Fibroblast of skin of back (primary cell): ENCODE results near the gene RCC2.
"Not testable (repeated sequence)": the region's sequence is repeated elsewhere in the genome, so short reads cannot be mapped to it uniquely, and the experiment has no call there.

Source experiments
- DNase-seq: peaks from one replicate; pipeline ENCODE4 v3.0.0-alpha.2; 2013

RCC2 gene

DNA sequence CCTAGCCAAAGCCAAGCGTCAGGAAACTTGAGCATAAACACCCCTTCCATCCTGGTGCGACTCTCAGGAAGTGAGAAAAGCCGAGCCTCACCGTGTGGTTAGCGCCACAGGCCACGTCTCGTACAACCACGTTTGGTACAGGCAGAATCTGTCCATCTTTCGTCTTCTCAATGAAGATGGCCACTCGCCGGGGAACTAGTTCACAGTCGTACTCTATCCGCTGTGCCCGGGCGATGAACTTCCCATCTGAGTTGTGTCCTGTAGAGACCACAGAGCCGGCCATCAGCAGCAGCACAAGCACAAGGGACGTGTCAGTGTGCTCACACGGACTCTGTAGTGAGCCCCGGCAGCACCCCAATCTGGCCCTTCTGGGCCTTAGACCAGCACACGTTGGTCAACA lies 23.1 kb downstream of the RCC2 start:
- no peak for DNase-seq

DNA sequence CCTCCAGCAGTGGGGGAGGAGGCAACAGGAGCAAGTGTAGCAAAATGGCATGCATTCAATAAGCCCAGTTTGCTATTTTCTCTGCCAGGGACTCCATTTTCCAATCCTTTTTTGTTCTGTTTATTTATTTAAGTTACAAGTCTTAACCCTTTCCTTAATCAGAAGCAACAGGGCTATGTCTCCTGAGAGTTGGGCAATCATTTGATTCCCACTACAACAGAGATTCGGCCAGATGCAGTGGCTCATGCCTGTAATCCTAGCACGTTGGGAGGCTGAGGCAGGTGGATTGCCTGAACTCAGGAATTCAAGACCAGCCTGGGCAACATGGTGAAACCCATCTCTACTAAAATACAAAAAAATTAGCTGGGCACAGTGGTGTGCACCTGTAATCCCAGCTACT lies 25.5 kb downstream of the RCC2 start:
- no peak for DNase-seq

DNA sequence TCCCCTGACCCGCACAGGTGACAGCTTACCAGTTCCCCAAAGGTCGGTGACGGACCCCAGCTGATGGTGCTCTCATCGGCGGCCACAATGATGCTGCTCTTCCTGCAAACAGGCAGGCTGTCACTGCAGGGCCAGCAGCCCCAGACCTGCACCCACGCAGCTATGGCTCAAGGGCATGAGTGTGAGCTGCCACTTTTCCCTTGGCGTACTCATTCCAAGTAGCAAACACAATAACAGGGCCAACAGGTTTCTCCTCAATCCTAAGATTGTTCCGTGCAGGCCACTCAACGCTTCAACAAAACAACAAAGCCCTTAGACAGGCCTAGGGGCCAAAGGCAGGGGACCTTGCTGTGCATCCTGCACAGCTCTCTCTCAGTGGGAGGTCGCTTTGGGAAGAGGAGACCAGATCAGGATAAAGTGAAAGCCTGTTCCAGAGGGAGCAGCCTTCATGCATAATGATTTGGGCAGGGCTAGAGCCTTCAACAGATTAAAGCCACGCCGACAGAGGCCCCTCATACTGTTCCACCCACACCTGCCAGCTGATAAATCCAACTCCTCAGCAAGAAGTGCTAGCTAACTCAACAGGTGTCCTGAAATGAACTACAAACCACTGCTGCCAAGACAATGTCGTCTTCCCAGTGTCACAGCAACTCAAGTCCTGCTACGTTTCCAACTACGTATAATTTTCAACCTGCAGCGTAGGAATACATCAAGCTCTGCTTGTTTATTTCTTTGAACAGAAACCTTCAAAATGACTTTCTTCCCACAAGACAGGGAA lies 27.2 kb downstream of the RCC2 start:
- DNase-seq = no peak

DNA sequence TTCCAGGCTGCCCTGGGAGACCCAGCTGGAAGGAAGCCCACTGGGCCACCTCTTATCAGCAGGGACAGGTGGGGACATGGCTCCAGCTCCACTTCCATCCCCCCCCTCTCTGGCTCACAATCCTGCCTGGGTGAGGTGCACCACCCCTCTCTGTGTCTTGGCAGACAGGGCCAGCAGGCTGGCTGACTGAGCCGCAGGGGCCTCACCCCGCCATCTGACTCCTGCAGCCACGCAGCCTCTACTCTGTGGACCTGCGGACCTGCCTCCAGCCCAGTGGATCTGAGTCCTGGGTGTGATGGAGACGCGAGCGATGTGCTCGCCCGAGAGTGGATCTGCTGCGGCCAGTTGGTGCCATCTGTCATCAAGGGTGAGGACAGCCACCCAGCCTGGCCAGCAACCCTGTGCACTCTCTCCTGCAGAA lies 30.1 kb downstream of the RCC2 start:
- no peak for DNase-seq

DNA sequence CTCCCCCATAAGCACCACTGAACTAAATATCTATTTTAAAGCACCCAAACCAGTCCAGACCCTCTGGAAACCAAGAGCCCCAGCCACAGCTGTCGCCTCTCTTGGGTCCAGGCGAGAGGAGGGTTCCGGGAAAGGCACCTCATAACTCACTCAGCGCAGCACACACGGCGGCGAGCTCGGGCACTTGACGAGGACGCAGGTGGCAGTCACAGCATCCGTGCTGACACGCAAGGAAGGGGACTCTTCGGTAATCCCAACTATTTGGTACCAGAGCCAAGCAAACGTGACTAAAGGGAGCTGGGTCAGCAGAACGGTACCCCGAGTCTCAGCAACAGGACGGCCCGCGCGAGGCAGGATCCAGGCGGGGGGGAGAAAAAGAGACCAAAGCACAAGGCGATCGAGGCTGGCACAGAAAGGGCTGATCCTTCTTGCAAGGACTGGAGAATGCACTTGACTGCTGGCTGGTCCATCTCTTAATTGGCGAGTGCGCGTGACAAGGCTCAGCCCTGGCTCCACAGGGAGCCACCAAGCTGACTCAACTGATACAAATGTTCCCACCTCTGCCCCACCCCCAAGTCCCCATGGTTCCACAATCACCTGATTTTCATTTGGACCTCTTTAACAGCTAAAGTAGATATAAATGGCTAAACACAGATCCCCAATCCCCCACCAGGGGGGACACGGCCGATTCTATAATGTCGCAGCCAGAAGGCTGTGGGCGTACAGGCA lies 31.5 kb downstream of the RCC2 start:
- DNase-seq = peak; percentile 9

DNA sequence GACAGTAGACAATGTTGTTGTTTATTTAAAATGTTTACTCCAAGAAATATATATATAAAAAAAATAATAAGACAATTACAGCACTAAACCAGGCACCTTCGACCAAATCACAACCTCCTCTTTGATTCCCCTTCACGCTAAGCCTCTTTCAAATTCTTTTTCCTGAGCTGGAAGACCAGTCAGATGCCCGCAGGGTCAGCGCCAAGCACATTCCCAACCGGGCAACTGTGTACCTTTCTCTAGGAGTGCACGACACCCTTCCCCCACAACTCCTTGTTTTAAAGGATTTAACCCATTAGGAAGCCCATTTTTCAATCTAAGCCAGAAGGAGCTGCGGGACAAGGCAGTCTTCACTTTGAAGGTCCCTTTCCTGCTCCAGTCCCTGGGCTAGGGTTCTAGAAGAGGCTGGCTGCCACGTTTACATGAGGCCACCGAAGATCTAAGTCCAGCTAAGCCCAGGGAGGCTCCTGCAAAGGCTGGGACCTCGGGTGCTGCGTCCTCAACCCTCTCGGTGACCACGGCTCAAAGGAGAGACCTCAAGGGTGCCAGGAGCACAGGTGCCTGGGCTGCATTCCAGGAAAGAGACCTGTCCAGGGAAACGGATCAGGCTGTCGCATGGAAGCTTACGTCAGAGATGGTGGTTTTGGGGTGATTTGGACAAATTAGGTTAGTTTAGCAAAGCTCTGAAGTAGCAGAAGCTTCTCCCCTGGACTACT lies 32.6 kb downstream of the RCC2 start:
- DNase-seq = not testable (repeated sequence)

DNA sequence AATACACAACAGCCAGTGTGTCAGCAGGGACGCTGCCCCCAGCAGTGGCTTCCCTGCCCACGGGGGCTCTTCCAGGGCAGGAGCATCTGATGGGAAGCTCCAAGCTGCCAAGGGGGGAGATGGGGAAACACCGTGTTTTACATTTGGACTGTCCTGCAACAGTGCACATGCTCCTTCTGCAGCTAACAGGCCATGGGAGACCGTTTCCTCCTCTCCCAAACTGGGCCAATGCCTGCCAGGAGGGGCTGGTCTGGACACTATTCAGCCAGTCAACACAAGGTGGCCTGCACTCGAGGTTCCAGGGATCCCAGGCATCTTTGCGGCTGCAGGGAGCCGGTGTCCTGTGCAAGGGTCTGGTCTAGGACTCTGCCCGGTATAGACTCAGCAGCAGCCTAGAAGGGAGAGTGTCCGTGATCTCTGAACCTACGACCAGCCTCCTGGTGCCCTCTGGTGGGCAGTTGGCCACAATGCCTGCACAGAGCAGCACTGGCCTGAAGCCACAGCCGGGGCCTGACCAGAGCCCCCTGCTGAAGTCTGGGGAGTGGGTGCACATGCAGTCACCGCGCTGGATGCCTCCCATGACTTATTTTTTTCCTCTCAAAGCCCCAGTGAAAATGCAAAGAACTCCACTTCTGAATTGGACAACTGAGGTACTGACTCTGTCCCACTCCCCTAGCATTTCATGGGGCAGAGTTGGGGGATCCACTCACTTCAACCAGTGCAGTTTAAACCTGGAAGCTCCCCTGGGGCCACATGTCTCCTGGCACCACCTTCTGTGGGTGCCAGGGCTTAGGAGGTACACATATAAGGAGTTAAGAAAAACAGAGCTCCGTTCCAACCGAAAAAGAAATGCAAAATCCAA lies 33.3 kb downstream of the RCC2 start:
- peak; percentile 55 for DNase-seq

DNA sequence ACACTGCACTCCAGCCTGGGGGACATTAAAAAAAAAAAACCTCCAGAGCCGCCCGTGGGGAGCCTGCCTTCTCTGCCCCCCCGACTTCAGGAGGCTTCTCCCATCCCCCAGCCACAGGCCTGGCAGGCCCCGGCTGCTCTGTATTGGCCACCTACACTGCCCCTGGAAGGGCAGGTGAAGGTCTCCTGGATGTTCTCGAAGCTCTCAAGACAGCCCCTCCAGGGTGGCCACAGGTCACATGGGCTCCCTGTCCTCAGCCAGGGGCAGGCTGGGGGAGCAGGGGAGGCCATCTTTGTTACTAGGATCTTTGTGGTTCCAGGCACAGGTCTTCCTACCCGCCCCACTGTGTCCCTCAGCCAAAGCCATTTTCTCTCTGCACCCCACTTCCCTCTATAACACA lies 34.7 kb downstream of the RCC2 start:
- no peak for DNase-seq

DNA sequence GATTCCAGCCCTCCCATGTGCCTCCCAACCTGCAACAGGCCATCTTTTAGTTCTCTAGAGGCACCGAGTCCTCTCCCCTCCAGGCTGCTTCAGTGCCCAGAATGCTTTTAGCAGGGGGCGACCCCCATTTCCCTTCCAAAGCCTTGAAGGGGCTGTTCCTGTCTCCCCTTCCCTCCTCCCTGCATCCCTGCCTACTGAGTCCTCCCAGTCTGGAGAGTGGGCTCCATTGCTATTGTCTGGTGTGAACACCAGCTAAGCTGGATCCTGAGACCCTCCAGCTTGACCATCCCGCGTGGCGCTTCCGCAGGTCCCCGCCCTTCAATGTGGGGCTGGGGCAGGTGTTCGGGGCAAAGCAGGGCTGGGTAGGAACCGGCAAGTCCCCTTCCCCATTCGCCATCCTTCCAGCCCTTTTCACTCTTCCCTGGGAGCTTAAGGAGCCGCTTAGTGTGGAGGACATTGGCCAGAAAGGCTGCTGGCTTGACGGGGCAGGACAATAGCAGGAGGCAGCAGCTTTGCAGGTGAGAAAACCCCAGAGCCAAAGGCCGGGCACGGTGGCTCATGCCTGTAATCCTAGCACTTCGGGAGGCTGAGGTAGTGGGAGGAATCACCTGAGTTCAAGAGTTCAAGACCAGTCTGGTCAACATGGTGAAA lies 35.3 kb downstream of the RCC2 start:
- no peak for DNase-seq

DNA sequence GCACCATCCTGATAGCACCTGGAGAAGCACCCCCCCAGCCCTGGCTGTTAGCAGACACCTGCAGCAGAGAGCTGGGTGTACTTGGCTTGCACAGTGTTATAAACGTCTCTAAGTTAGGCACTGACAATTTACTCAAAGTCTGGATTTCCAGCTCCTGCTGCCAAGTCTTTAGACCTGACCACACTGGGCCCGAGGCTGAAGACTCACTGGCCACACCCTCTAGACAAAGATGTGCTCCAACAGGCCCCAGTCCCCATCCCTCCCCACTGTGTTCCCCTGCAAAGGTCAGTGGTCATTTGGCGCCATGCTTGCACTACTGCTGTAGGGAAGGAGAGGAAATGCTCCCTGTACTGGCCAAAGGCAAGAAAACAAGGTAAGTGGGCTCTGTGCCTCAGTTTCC lies 36.4 kb downstream of the RCC2 start:
- no peak for DNase-seq

DNA sequence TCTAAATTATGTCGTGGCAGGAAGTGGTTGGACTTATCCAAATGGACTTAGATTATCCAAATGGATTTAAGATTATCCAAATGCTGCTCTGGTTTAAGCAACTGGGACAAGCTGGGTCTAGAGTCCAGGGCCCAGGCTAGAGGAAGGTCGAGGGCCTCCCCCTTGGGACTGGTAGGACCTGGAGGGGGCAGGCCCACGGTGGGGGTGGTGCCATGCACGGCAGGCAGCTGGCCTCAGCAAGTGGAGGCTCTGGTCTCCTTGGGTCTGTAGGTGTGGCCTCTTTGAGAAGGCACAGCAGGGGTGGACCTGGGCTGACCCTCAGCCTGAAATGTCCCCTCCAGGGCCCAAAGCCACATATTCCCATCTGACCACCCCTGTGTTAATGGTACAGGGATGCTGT lies 37.6 kb downstream of the RCC2 start:
- no peak for DNase-seq

DNA sequence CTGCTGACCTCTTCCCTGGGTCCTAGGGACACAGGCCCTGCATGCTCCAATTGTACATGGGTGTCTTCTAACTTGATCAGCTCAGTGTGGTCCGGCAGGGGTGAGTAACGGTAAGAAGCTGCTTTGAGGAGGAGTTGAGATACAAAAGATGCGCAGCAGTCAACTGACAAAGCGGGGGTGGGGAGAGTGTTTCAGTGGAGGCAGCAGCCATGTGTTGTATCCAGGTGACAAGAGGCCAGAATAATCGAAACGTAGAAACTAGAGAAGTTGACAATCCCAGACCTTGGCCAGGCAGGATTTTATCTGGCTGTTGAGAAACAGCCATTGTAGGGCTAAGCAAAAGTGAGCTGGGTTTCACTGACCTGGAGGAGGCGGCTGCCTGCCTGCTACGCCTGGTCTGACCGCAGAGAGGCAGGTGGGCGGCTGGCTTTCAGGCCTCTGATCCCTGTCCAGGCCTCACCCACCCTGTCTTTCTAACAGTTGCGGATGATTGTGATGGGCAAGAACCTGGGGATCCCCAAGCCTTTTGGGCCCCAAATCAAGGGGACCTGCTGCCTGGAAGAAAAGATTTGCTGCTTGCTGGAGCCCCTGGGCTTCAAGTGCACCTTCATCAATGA lies 38.6 kb downstream of the RCC2 start:
- DNase-seq = no peak

DNA sequence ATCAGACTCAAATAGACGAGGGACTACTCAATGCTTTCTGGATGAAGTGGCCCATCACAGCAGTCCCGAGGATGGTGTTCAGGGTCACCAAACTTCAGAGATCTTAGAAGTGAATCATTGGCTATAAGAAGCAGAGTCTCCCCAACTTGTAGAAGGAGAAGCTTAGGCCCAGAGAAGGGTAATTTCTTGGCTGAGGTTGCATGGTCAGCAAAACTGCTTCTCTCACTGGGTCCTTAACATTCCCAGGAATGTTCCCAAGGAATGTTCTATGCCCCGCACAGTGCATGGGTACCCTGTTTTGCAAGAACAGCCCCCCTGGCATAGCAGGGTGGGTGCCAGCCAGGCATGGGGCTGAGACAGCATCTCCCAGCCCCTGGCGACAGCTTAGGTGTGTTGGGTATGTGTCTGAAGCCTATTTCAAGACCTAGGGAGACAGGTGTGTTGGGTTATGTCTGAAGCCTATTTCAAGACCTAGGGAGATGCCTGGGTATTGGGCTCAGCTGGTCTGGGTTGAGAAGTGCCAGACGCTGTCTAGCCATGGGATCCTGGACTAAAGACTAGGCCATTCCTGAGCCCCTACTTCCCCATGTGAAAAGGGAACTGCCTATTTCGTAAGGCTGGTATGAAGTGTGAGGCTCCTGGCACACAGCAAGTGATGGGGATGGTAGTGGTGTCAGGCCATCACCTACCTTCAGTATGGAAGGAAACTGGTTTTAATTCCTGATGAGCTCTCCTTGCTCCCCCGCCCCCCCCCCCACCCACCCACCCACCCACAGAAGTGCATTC lies 41.4 kb downstream of the RCC2 start:
- no peak for DNase-seq

DNA sequence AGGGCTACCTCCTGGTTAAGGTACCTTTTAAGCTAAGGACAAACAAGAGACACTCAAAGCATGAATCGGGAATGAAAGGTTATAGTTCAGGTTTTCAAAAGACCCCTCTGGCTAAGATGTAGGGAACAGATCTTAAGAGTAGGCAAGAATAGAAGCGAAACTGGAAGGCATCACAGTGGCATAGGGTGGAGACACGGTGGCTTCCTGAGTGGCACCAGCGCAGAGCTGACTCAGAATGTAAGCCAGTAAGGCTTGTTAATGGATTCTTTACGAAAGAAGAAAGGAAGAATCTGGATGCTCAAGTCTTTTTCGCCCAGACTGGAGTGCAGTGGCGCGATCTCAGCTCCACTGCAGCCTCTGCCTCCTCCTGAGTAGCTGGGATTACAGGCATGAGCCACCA lies 46.2 kb downstream of the RCC2 start:
- no peak for DNase-seq

DNA sequence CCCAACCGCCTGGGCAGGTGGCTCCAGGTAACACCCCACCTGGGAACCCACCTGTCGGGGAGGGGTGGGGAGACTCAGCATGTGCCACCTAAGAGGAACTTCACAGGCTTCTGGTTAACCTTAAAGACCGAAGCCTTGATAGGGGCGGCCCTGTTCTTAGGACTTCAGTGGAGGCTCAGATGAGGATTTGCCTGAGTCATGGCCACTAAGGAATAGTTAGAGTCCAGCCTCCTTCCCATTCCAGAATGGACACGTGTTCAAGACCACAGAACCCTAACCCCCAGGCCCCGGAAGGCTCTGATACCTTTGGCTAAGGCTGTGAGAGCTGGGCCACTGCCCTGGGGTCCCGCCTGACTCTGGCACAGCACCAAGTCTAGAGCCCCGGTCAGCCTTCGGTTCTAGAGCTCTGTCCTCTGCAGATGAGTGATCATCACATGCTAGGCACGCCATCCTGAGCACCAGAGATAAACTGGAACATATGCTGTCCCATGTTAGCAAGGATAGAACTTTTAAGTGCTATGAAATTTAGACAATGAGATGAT lies 47.2 kb downstream of the RCC2 start:
- no peak for DNase-seq

DNA sequence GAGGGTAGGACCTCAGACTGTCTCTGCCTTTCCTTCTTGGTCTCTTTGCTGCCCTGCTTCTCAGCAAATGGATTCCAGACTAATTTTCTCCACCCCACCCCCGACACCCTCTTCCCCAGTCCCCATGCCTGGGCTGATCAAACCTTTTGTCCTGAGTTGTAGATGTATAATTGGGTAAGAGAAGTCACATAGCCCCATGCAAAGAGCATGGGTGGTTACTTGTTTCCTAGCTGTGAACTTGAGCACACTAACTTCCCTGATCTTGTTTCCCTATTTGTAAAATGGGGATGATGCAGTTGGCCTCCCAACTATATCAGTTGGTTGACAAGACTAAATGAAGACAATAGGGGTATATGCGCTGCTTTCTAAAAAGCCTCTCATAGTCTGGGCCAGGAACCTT lies 58.3 kb downstream of the RCC2 start:
- DNase-seq = no peak

DNA sequence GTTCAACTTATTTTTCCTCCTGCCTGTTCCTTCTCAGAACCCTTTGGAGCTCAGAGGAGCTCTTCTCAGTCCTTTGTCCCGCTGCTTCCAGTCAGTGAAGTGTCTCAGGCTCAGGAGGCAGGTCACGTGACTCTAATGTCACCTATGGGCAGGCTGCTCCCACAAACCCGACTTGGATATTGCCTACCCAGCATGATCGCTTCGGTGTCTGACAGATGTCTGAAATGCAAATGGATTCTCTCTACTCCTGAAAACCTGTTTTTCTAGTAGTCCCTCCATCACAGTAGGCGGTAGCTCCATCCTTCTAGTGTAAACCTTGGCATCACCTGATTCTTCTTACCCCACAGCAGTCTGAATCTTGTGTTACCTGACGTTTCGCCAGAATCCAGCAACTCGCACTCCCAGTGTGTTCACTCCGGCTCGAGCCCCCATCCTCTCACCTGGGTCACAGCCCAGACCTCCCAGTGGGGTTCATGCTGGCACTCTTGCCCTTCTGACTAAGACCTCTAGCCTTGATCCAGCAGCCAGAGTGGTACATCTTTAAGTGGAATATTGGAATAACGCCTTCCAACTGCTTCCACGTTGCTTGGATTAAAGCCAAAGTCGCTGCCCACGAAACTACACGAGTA lies 62.0 kb downstream of the RCC2 start:
- DNase-seq = no peak

DNA sequence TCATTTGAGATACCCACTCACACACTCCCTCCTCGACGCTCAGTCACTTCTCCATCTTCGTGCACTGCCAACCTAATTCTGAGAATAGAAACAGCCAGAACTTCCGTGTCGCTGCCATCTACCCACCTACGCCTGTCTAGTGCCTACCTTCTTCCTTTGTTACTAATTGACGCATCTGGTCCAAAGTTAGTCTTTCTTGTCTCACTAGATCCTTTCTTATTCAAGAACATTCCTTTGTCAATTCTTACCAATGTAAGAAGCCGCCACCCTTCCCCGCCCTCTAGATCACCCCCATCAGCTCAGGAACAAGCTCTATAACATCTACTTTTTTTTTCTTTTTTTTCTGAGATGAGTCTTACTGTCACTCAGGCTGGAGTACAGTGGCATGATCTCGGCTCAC lies 63.8 kb downstream of the RCC2 start:
- DNase-seq = no peak

DNA sequence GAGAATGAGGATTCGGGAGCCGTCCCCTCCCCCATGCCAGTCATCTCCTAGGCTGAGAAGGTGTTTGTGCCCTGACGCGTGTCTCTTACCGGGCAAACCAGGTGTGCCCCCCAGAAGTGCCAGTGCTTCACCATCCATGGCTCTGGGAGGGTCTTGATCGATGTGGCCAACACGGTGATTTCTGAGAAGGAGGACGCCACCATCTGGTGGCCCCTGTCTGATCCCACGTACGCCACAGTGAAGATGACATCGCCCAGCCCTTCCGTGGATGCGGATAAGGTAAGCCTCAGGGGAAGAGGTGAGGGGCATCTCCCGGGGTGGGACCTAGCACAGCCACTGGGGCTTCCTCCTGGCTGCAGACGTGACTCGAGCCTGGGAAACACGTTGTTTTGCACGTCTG lies 66.5 kb downstream of the RCC2 start:
- DNase-seq = no peak

DNA sequence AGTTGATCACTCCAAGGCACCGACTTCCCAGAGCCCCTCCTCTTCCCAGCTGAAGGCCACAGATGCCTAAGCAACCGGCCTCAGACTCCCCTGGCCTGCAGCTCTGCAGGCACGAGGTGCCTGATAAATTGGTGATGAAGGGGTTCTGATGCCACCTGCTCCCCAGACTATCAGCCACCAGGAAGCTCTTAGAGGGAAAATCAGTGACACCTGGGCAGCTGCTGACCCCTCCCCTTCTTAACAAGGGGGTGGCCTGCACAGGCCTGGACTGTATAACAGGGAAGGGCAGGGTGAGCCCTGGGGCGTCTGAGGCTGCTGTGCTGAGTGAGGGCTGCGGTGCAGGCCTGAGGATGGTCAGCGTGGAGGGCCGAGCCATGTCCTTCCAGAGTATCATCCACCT lies 67.6 kb downstream of the RCC2 start, which contains the start of gene PADI6:
Gene PADI6, plus strand, starts transcription at position 301 of the 400 bp plus-strand sequence. Its CDS starts 50 bp downstream, at position 351.
- no peak for DNase-seq
